Heart left ventricle (tissue), 13 donors: ENCODE data around the gene MYCBP2.

Experiments used
- POLR2A ChIP-seq, 2 donors: fragments of 450-650 bp; IDR thresholded peaks; one replicate each; pipeline ENCODE4 v1.6.1; 2017; ENCODE audit warnings: antibody characterized with exemption in 2 of 2, mild to moderate bottlenecking in 2 of 2, moderate library complexity in 2 of 2
- TF ChIP-seq, protein P1 (sequence below), 12 donors: fragments of 200-600 bp; sonication (generic) in 4 of 12; IDR thresholded peaks; one replicate each; pipeline versions ENCODE4 v1.5.0 to v1.8.0; 2018 to 2022; ENCODE audit warnings: antibody characterized with exemption in 12 of 12, mild to moderate bottlenecking in 5 of 12
- donor health status: ischemic (EF 13 %, LVEDD 7.1; RV severe dilation, severe dysfunction).
- donor health status: DM: no; HTN: yes; CAD: no.
- donor health status: DM: no; HTN: no; CAD: no.
- donor health status: ischemic (EF 25% LVEDD 6.9; RV normal size, moderate dysfunction).
- donor health status: ischemic (EF 25% LVEDD 5.7; RV mildly dilated, moderate dysfunction).
- donor health status: ischemic (EF 35%, LVEDD 5.7; RV mildly dilated, moderate dysfunction).
- donor health status: nonischemic (EF 11% LVEDD 7.7; RV severe dilation, severe dysfunction).
- donor health status: DM: yes; HTN: yes; CAD: no.
- donor health status: PGD.
- donor health status: ischemic (EF 29% LVEDD 5.4; RV normal size, mild dysfunction).
- donor health status: nonischemic (EF 23%, LVEDD 6.1; RV moderate dilation, normal function).

DNA sequence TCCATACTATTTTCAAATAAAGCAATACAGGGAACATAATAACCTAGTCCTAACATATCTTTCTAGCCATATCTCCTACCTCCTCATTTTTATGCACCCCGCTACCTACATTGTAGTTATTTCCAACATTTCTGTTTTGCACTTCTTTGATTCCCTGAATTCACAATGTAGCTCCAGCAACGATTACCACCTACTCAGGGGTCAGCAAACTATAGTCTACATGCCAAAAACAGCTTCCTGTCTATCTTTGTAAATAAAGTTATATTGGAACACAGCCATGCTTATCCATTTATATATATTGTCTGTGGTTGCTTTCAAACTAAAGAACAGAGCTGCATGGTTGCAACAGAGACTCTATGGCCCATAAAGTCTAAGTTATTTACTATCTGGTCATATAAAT is 16.7 kb downstream of the MYCBP2 start:
- TF ChIP-seq POLR2A (IDR thresholded peaks at IDR 0.05) = no peak
- TF ChIP-seq, protein P1, sequence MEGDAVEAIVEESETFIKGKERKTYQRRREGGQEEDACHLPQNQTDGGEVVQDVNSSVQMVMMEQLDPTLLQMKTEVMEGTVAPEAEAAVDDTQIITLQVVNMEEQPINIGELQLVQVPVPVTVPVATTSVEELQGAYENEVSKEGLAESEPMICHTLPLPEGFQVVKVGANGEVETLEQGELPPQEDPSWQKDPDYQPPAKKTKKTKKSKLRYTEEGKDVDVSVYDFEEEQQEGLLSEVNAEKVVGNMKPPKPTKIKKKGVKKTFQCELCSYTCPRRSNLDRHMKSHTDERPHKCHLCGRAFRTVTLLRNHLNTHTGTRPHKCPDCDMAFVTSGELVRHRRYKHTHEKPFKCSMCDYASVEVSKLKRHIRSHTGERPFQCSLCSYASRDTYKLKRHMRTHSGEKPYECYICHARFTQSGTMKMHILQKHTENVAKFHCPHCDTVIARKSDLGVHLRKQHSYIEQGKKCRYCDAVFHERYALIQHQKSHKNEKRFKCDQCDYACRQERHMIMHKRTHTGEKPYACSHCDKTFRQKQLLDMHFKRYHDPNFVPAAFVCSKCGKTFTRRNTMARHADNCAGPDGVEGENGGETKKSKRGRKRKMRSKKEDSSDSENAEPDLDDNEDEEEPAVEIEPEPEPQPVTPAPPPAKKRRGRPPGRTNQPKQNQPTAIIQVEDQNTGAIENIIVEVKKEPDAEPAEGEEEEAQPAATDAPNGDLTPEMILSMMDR (IDR thresholded peaks at IDR 0.05) = no peak
